WTC11 (cell line): ENCODE data around the gene MRPS14. TPM values are rescaled to one million over a fixed set of nuclear protein-coding genes. Genes with fewer than 3 reads are reported as not detected.

Experiments used
- ATAC-seq: fragments of 200-7000 bp; cut with Tn5 transposase; 2 replicates; pipeline ENCODE4 v1.10.0; 2021; ENCODE audit warnings: mild to moderate bottlenecking, moderate library complexity
- CTCF ChIA-PET: fragments of 300-600 bp; sonication (Branson Sonifier 250); formaldehyde crosslinking; loops from one replicate; lab custom pipeline; 2021; ENCODE audit warnings: antibody characterized with exemption; lab: Charles Lee
- POLR2A ChIA-PET: fragments of 350-600 bp; sonication (Branson Sonifier 250); formaldehyde crosslinking; loops from one replicate; lab custom pipeline; 2021; ENCODE audit warnings: antibody characterized with exemption; lab: Charles Lee
- DNase-seq: peaks from one replicate; pipeline ENCODE4 v3.0.0; 2021; ENCODE audit warnings: low spot score
- H3K27ac Mint-ChIP-seq: 2 replicates; pipeline ENCODE4 v1.8.0; 2021; ENCODE audit warnings: mixed read lengths
- H3K27me3 Mint-ChIP-seq: 2 replicates; pipeline ENCODE4 v1.8.0; 2021; ENCODE audit warnings: low read depth, mild to moderate bottlenecking, moderate library complexity, mixed read lengths
- H3K36me3 Mint-ChIP-seq: 2 replicates; pipeline ENCODE4 v1.8.0; 2021; ENCODE audit warnings: mixed read lengths
- H3K4me1 Mint-ChIP-seq: 2 replicates; pipeline ENCODE4 v1.8.0; 2022; ENCODE audit warnings: mixed read lengths
- H3K4me3 Mint-ChIP-seq: 2 replicates; pipeline ENCODE4 v1.8.0; 2021; ENCODE audit warnings: mild to moderate bottlenecking, moderate library complexity, mixed read lengths
- H3K9me3 Mint-ChIP-seq: 2 replicates; pipeline ENCODE4 v1.8.0; 2021; ENCODE audit warnings: mixed read lengths
- E2F4 ChIP-seq: sonication (generic); formaldehyde crosslinking; IDR thresholded peaks from 2 replicates; pipeline ENCODE4 v1.8.1; 2022; ENCODE audit warnings: low read depth, mild to moderate bottlenecking, moderate library complexity, missing genetic modification reagents, borderline replicate concordance
- JAZF1 ChIP-seq: fragments of 250-450 bp; sonication (Bioruptor Pico); IDR thresholded peaks from 2 replicates; pipeline ENCODE4 v1.9.0; 2021; ENCODE audit warnings: moderate library complexity, mild to moderate bottlenecking, inconsistent platforms
- PREB ChIP-seq: sonication (generic); formaldehyde crosslinking; IDR thresholded peaks from 2 replicates; pipeline ENCODE4 v1.8.1; 2022; ENCODE audit warnings: mild to moderate bottlenecking, missing genetic modification reagents, moderate library complexity, borderline replicate concordance
- PRRX2 ChIP-seq: fragments of 250-450 bp; sonication (Bioruptor Pico); IDR thresholded peaks from 2 replicates; pipeline ENCODE4 v1.8.0; 2021; ENCODE audit warnings: mild to moderate bottlenecking
- RORB ChIP-seq: fragments of 250-450 bp; sonication (Bioruptor Pico); IDR thresholded peaks from 2 replicates; pipeline ENCODE4 v1.9.0; 2021; ENCODE audit warnings: mild to moderate bottlenecking
- STAT6 ChIP-seq: sonication (generic); formaldehyde crosslinking; conservative IDR thresholded peaks from 2 replicates; pipeline ENCODE4 v1.8.1; 2023; ENCODE audit warnings: mild to moderate bottlenecking, low read depth, missing genetic modification reagents, moderate library complexity
- TCF7 ChIP-seq: sonication (generic); formaldehyde crosslinking; IDR thresholded peaks from 2 replicates; pipeline ENCODE4 v1.8.0; 2022; ENCODE audit warnings: mild to moderate bottlenecking, low read depth, missing genetic modification reagents, moderate library complexity
- ZBTB43 ChIP-seq: sonication (generic); formaldehyde crosslinking; IDR thresholded peaks from 2 replicates; pipeline ENCODE4 v1.8.1; 2023; ENCODE audit warnings: mild to moderate bottlenecking, missing genetic modification reagents
- ZNF219 ChIP-seq: sonication (generic); formaldehyde crosslinking; IDR thresholded peaks from 2 replicates; pipeline ENCODE4 v1.8.0; 2023; ENCODE audit warnings: missing genetic modification reagents, mild to moderate bottlenecking, borderline replicate concordance
- total RNA-seq: library from RNA; stranded (reverse); gene quantifications from 3 replicates; pipeline ENCODE4 v1.2.3, GENCODE V29; 2021
- TF ChIP-seq, protein P1 (sequence below): fragments of 250-450 bp; sonication (Bioruptor Pico); IDR thresholded peaks from 2 replicates; pipeline ENCODE4 v1.9.0; 2021; ENCODE audit warnings: mild to moderate bottlenecking, borderline replicate concordance
- TF ChIP-seq, protein P2 (sequence below): fragments of 250-450 bp; sonication (Bioruptor Pico); IDR thresholded peaks from 2 replicates; pipeline ENCODE4 v1.9.0; 2021; ENCODE audit warnings: moderate library complexity, mild to moderate bottlenecking, inconsistent platforms, borderline replicate concordance
- TF ChIP-seq, protein P3 (sequence below): sonication (generic); formaldehyde crosslinking; IDR thresholded peaks from 2 replicates; pipeline ENCODE4 v1.8.0; 2023; ENCODE audit warnings: mild to moderate bottlenecking, missing genetic modification reagents
- TF ChIP-seq, protein P4 (sequence below): fragments of 250-450 bp; sonication (Bioruptor Pico); IDR thresholded peaks from 2 replicates; pipeline ENCODE4 v1.9.0; 2021; ENCODE audit warnings: mild to moderate bottlenecking

The MRPS14 gene
- total RNA-seq, 1 experiment from 2014 or later = 30.4 TPM

GRCh38 chr1:175036476-175036875 lies 13.3 kb upstream of the MRPS14 start:
- POLR2A ChIA-PET = interaction anchor here (1.1 kb wide), 1 partner anchor 13 kb away, joined by 4 read pairs; no protein-coding TSS in a partner anchor
- CTCF ChIA-PET = interaction anchor here (0.9 to 3.1 kb wide), 3 partner anchors 37 to 114 kb away, joined by 3 to 16 read pairs (median 4); no protein-coding TSS in a partner anchor
- TF ChIP-seq TCF7 (CRISPR knock-in tag) = no peak
- ATAC-seq = peak; percentile 41
- DNase-seq = no peak
- H3K36me3 Mint-ChIP-seq = no peaks in the 10 kb centered on the region
- H3K9me3 Mint-ChIP-seq = no peaks in the 10 kb centered on the region
- no peaks in the 10 kb centered on the region for H3K27me3 Mint-ChIP-seq
- H3K4me1 Mint-ChIP-seq = peaks cover 22% of the 10 kb centered on the region
- H3K4me3 Mint-ChIP-seq = no peak overlapping the region
- H3K27ac Mint-ChIP-seq = no peak overlapping the region

- TF ChIP-seq PREB (no peak), ZBTB43 (CRISPR knock-in tag) (no peak), JAZF1 (CRISPR knock-in tag) (no peak), PRRX2 (CRISPR knock-in tag) (no peak), RORB (CRISPR knock-in tag) (no peak), ZNF219 (no peak), STAT6 (CRISPR knock-in tag) (no peak), E2F4 (CRISPR knock-in tag) (no peak)
- TF ChIP-seq, protein P1, sequence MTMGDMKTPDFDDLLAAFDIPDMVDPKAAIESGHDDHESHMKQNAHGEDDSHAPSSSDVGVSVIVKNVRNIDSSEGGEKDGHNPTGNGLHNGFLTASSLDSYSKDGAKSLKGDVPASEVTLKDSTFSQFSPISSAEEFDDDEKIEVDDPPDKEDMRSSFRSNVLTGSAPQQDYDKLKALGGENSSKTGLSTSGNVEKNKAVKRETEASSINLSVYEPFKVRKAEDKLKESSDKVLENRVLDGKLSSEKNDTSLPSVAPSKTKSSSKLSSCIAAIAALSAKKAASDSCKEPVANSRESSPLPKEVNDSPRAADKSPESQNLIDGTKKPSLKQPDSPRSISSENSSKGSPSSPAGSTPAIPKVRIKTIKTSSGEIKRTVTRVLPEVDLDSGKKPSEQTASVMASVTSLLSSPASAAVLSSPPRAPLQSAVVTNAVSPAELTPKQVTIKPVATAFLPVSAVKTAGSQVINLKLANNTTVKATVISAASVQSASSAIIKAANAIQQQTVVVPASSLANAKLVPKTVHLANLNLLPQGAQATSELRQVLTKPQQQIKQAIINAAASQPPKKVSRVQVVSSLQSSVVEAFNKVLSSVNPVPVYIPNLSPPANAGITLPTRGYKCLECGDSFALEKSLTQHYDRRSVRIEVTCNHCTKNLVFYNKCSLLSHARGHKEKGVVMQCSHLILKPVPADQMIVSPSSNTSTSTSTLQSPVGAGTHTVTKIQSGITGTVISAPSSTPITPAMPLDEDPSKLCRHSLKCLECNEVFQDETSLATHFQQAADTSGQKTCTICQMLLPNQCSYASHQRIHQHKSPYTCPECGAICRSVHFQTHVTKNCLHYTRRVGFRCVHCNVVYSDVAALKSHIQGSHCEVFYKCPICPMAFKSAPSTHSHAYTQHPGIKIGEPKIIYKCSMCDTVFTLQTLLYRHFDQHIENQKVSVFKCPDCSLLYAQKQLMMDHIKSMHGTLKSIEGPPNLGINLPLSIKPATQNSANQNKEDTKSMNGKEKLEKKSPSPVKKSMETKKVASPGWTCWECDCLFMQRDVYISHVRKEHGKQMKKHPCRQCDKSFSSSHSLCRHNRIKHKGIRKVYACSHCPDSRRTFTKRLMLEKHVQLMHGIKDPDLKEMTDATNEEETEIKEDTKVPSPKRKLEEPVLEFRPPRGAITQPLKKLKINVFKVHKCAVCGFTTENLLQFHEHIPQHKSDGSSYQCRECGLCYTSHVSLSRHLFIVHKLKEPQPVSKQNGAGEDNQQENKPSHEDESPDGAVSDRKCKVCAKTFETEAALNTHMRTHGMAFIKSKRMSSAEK (CRISPR knock-in tag) = no peak
- TF ChIP-seq, protein P2, sequence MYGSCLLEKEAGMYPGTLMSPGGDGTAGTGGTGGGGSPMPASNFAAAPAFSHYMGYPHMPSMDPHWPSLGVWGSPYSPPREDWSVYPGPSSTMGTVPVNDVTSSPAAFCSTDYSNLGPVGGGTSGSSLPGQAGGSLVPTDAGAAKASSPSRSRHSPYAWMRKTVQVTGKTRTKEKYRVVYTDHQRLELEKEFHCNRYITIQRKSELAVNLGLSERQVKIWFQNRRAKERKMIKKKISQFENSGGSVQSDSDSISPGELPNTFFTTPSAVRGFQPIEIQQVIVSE (CRISPR knock-in tag) = no peak
- TF ChIP-seq, protein P3, sequence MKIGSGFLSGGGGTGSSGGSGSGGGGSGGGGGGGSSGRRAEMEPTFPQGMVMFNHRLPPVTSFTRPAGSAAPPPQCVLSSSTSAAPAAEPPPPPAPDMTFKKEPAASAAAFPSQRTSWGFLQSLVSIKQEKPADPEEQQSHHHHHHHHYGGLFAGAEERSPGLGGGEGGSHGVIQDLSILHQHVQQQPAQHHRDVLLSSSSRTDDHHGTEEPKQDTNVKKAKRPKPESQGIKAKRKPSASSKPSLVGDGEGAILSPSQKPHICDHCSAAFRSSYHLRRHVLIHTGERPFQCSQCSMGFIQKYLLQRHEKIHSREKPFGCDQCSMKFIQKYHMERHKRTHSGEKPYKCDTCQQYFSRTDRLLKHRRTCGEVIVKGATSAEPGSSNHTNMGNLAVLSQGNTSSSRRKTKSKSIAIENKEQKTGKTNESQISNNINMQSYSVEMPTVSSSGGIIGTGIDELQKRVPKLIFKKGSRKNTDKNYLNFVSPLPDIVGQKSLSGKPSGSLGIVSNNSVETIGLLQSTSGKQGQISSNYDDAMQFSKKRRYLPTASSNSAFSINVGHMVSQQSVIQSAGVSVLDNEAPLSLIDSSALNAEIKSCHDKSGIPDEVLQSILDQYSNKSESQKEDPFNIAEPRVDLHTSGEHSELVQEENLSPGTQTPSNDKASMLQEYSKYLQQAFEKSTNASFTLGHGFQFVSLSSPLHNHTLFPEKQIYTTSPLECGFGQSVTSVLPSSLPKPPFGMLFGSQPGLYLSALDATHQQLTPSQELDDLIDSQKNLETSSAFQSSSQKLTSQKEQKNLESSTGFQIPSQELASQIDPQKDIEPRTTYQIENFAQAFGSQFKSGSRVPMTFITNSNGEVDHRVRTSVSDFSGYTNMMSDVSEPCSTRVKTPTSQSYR (CRISPR knock-in tag) = no peak
- TF ChIP-seq, protein P4, sequence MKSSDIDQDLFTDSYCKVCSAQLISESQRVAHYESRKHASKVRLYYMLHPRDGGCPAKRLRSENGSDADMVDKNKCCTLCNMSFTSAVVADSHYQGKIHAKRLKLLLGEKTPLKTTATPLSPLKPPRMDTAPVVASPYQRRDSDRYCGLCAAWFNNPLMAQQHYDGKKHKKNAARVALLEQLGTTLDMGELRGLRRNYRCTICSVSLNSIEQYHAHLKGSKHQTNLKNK (CRISPR knock-in tag) = no peak
- ATAC-seq (no peak), DNase-seq (no peak)
- no peaks in the 10 kb centered on the region for H3K9me3 Mint-ChIP-seq
- no peaks in the 10 kb centered on the region for H3K27me3 Mint-ChIP-seq
- no peak overlapping the region; the same call in 1 of the 2 replicates for H3K4me3 Mint-ChIP-seq
- no peaks in the 10 kb centered on the region for H3K36me3 Mint-ChIP-seq
- no peak overlapping the region for H3K27ac Mint-ChIP-seq
- ChIA-PET CTCF (interaction anchor here (0.9 to 3.1 kb wide), 3 partner anchors 38 to 116 kb away, joined by 4 to 16 read pairs (median 4); no protein-coding TSS in a partner anchor), POLR2A (interaction anchor here (1.1 kb wide), 1 partner anchor 12 kb away, joined by 4 read pairs; no protein-coding TSS in a partner anchor)
- peaks cover 22% of the 10 kb centered on the region for H3K4me1 Mint-ChIP-seq
Measured at GRCh38 chr1:175035865-175036264, 12.6 kb upstream of the MRPS14 start.
